CD1c-positive myeloid dendritic cell (primary cell): ENCODE results near the gene ETNK2.
A peak's percentile ranks its signal among the peaks of the same experiment; 100 is the strongest.

Experiments
- DNase-seq: peaks from one replicate; pipeline ENCODE4 v3.0.0-alpha.2; 2016; ENCODE audit errors: extremely low spot score

ETNK2 gene

GRCh38 chr1:204151552-204152309, at the start of gene ETNK2:
Gene ETNK2, minus strand, starts transcription at chr1:204152044. Its CDS starts 192 bp downstream, at chr1:204151852.
- DNase-seq, result peak; percentile 75

- DNase-seq, result no peak
Measured at GRCh38 chr1:204201348-204202040, 49.6 kb upstream of the ETNK2 start.

- no peak for DNase-seq
Measured at GRCh38 chr1:204199579-204199978, 47.7 kb upstream of the ETNK2 start.

- DNase-seq, result no peak
Measured at GRCh38 chr1:204198348-204199340, 46.8 kb upstream of the ETNK2 start.

GRCh38 chr1:204197068-204197467, 45.2 kb upstream of the ETNK2 start:
- no peak for DNase-seq

- DNase-seq, result no peak
Measured at GRCh38 chr1:204196068-204196795, 44.4 kb upstream of the ETNK2 start, which contains the start of gene KISS1. Gene KISS1, minus strand, starts transcription at chr1:204196491. Its CDS starts 3,615 bp downstream, at chr1:204192876.

- DNase-seq, result no peak
Measured at GRCh38 chr1:204194771-204195170, 42.9 kb upstream of the ETNK2 start.

GRCh38 chr1:204194080-204194479, 42.2 kb upstream of the ETNK2 start:
- no peak for DNase-seq

GRCh38 chr1:204192589-204193352, 40.9 kb upstream of the ETNK2 start:
- no peak for DNase-seq

- DNase-seq, result no peak
Measured at GRCh38 chr1:204192046-204192445, 40.2 kb upstream of the ETNK2 start.

- DNase-seq, result no peak
Measured at GRCh38 chr1:204191456-204191855, 39.6 kb upstream of the ETNK2 start.

- DNase-seq, result peak; percentile 73
Measured at GRCh38 chr1:204190212-204191211, 38.7 kb upstream of the ETNK2 start.

- DNase-seq, result no peak
Measured at GRCh38 chr1:204188959-204189639, 37.3 kb upstream of the ETNK2 start.

GRCh38 chr1:204186597-204186996, 34.8 kb upstream of the ETNK2 start:
- no peak for DNase-seq

- no peak for DNase-seq
Measured at GRCh38 chr1:204181116-204181515, 29.3 kb upstream of the ETNK2 start.

- DNase-seq, result no peak
Measured at GRCh38 chr1:204180133-204180532, 28.3 kb upstream of the ETNK2 start.

- DNase-seq, result no peak
Measured at GRCh38 chr1:204178487-204179281, 26.8 kb upstream of the ETNK2 start.

- DNase-seq, result peak; percentile 32
Measured at GRCh38 chr1:204177133-204177532, 25.3 kb upstream of the ETNK2 start.
